ENCODE results near the gene ZBTB48. TPM values are rescaled to one million over a fixed set of nuclear protein-coding genes. Genes with fewer than 3 reads are reported as not detected.

Gene ZBTB48
- total RNA-seq, 1 experiment from 2014 or later = 41.9 TPM

DNA sequence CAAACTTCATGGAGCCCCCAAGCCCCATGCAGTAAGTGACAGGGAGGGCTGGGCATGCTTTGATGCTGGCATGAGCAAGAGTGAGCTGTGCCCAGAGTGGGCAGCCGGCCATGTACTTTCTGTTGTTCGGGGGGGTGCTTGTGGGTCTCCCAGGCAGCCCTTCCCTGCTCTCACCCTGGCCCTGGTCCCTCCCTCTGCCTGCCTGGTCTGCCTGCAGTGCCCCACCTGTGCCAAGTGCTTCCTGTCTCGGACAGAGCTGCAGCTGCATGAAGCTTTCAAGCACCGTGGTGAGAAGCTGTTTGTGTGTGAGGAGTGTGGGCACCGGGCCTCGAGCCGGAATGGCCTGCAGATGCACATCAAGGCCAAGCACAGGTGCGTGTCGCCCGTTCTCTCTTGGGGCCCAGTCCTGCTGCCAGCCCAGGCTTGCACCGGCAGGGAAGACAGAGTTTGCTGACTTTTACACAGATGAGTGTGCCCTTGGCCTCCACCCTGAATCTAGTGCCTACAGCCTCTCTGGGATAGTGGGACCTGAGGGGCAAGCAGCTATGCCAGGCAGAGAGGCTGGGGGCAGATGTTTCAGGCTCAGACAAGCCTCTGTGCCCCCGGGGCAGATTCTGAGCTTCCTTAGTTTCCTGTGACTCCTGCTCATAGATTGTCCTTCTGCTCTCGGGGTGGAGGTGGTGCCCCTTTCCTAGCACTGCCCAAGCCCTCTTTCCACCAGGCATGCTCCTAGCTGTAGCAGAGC lies 7.6 kb downstream of the ZBTB48 start:
- RAD21 ChIA-PET (ENCODE audit: low non-redundant PET in 1 of 2, low total read pairs in 2 of 2, uncharacterized antibody in 2 of 2, unreplicated experiment in 2 of 2) = no interaction called here
- H3K27ac ChIP-seq (ENCODE audit: low read depth, low read length) = no peak overlapping the region; the same call in 1 of the 2 replicates
- H2AFZ ChIP-seq (ENCODE audit: low read depth, low read length, poor library complexity, severe bottlenecking) = no peak overlapping the region
- no peak overlapping the region for H3K4me3 ChIP-seq (replicated peaks in 1 of 2; ENCODE audit: low read depth in 1 of 2, low read length in 2 of 2)
- no peaks in the 10 kb centered on the region for H3K27me3 ChIP-seq (ENCODE audit: insufficient read depth, low read length)
- H3K36me3 ChIP-seq (ENCODE audit: control insufficient read depth in 1 of 2, insufficient read depth in 2 of 2, low read length in 2 of 2) = peaks cover 9 to 20% of the 10 kb centered on the region in 2 experiments; a peak in 3 of 4 replicates
- H4K20me1 ChIP-seq (ENCODE audit: insufficient read depth) = no peaks in the 10 kb centered on the region
- H3K9me3 ChIP-seq (ENCODE audit: control insufficient read depth in 1 of 2, insufficient read depth in 1 of 2, low read depth in 1 of 2, low read length in 2 of 2) = no peaks in the 10 kb centered on the region
- POLR2A ChIA-PET = no interaction called here
- no peak for ATAC-seq
- CTCF ChIA-PET = no interaction called here
- H3K79me2 ChIP-seq (ENCODE audit: insufficient read depth, low read length) = peaks cover 10% of the 10 kb centered on the region; the same call in 1 of the 2 replicates
- no TSS peak for BruUV-seq (replicated peaks)
- H3K9me2 ChIP-seq (ENCODE audit: insufficient read depth) = no peaks in the 10 kb centered on the region
- no peak overlapping the region for H3K9ac ChIP-seq (ENCODE audit: low read length)
- H3K4me2 ChIP-seq (ENCODE audit: low read length) = no peak overlapping the region
- DNase-seq (ENCODE audit: low read depth, low spot score) = no peak
- no peaks in the 10 kb centered on the region for H3K4me1 ChIP-seq (ENCODE audit: control insufficient read depth in 1 of 2, insufficient read depth in 2 of 2, low read length in 2 of 2)
- intact Hi-C loops (cut with micrococcal nuclease) = no loop called here
- TF ChIP-seq, protein P1, sequence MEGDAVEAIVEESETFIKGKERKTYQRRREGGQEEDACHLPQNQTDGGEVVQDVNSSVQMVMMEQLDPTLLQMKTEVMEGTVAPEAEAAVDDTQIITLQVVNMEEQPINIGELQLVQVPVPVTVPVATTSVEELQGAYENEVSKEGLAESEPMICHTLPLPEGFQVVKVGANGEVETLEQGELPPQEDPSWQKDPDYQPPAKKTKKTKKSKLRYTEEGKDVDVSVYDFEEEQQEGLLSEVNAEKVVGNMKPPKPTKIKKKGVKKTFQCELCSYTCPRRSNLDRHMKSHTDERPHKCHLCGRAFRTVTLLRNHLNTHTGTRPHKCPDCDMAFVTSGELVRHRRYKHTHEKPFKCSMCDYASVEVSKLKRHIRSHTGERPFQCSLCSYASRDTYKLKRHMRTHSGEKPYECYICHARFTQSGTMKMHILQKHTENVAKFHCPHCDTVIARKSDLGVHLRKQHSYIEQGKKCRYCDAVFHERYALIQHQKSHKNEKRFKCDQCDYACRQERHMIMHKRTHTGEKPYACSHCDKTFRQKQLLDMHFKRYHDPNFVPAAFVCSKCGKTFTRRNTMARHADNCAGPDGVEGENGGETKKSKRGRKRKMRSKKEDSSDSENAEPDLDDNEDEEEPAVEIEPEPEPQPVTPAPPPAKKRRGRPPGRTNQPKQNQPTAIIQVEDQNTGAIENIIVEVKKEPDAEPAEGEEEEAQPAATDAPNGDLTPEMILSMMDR (IDR thresholded peaks at IDR 0.05 in 2 of 3, conservative IDR thresholded peaks at IDR 0.05 in 1 of 3; ENCODE audit: borderline replicate concordance in 1 of 3, insufficient read depth in 1 of 3, low read depth in 2 of 3, low read length in 2 of 3) = no peak
- TF ChIP-seq TCF7L2 (IDR thresholded peaks at IDR 0.05; ENCODE audit: borderline replicate concordance, extremely low read depth, insufficient read depth, insufficient read length) (no peak), SIN3A (IDR thresholded peaks at IDR 0.05; ENCODE audit: low read depth) (no peak), POLR2AphosphoS5 (IDR thresholded peaks at IDR 0.05; ENCODE audit: low read depth, low read length) (no peak), ZFX (IDR thresholded peaks at IDR 0.05) (no peak), YY1 (IDR thresholded peaks at IDR 0.05; ENCODE audit: extremely low read depth, insufficient replicate concordance, low read depth, low read length) (no peak), SP1 (IDR thresholded peaks at IDR 0.05; ENCODE audit: low read depth) (no peak), POLR2A (IDR thresholded peaks at IDR 0.05; ENCODE audit: borderline replicate concordance, extremely low read depth, insufficient read depth, insufficient read length) (no peak), SRF (IDR thresholded peaks at IDR 0.05; ENCODE audit: low read depth) (no peak), FOSL1 (IDR thresholded peaks at IDR 0.05; ENCODE audit: low read depth) (no peak), EZH2phosphoT487 (IDR thresholded peaks at IDR 0.05; ENCODE audit: borderline replicate concordance) (no peak)
- TF ChIP-seq, protein P2, sequence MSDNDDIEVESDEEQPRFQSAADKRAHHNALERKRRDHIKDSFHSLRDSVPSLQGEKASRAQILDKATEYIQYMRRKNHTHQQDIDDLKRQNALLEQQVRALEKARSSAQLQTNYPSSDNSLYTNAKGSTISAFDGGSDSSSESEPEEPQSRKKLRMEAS (IDR thresholded peaks at IDR 0.05) = no peak
- TF ChIP-seq, protein P3, sequence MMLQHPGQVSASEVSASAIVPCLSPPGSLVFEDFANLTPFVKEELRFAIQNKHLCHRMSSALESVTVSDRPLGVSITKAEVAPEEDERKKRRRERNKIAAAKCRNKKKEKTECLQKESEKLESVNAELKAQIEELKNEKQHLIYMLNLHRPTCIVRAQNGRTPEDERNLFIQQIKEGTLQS (IDR thresholded peaks at IDR 0.05) = no peak
- TF ChIP-seq, protein P4, sequence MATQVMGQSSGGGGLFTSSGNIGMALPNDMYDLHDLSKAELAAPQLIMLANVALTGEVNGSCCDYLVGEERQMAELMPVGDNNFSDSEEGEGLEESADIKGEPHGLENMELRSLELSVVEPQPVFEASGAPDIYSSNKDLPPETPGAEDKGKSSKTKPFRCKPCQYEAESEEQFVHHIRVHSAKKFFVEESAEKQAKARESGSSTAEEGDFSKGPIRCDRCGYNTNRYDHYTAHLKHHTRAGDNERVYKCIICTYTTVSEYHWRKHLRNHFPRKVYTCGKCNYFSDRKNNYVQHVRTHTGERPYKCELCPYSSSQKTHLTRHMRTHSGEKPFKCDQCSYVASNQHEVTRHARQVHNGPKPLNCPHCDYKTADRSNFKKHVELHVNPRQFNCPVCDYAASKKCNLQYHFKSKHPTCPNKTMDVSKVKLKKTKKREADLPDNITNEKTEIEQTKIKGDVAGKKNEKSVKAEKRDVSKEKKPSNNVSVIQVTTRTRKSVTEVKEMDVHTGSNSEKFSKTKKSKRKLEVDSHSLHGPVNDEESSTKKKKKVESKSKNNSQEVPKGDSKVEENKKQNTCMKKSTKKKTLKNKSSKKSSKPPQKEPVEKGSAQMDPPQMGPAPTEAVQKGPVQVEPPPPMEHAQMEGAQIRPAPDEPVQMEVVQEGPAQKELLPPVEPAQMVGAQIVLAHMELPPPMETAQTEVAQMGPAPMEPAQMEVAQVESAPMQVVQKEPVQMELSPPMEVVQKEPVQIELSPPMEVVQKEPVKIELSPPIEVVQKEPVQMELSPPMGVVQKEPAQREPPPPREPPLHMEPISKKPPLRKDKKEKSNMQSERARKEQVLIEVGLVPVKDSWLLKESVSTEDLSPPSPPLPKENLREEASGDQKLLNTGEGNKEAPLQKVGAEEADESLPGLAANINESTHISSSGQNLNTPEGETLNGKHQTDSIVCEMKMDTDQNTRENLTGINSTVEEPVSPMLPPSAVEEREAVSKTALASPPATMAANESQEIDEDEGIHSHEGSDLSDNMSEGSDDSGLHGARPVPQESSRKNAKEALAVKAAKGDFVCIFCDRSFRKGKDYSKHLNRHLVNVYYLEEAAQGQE (IDR thresholded peaks at IDR 0.05; ENCODE audit: low read depth) = no peak

Measured in HCT116 (cell line).